AG04450 (cell line): ENCODE measurements around the gene MMP2. TPM values are rescaled to one million over a fixed set of nuclear protein-coding genes. Genes with fewer than 3 reads are reported as not detected.

Experiments used
- CTCF ChIA-PET: fragments of 300-600, 350-600 bp; formaldehyde crosslinking; extraction: SDS; loops from one replicate; lab custom pipeline; 2022; ENCODE audit warnings: antibody characterized with exemption, inconsistent platforms; lab: Charles Lee
- POLR2A ChIA-PET: fragments of 350-600 bp; formaldehyde crosslinking; extraction: SDS; loops from one replicate; lab custom pipeline; 2021; ENCODE audit warnings: antibody characterized with exemption, inconsistent platforms; lab: Yijun Ruan, JAX
- DNase-seq: peaks from one replicate; pipeline ENCODE4 v3.0.0-alpha.2; 2011; ENCODE audit warnings: low read depth, low spot score
- H3K27ac ChIP-seq: one replicate; pipeline ENCODE4 v1.5.1; 2012; ENCODE audit warnings: low read depth, low read length, control low read depth
- H3K27me3 ChIP-seq: one replicate; pipeline ENCODE4 v1.6.0; 2012; ENCODE audit warnings: low read length; ENCODE audit not compliant: control insufficient read depth, insufficient read depth
- H3K4me3 ChIP-seq: 2 replicates; pipeline ENCODE4 v1.5.1; 2011; ENCODE audit warnings: mild to moderate bottlenecking, low read depth, low read length, control low read depth
- H3K9me3 ChIP-seq: 2 replicates; pipeline ENCODE4 v1.5.1; 2012; ENCODE audit warnings: low read length; ENCODE audit not compliant: control insufficient read depth, insufficient read depth
- CTCF ChIP-seq: IDR thresholded peaks from 2 replicates; pipeline ENCODE4 v1.5.1; 2011; ENCODE audit warnings: low read depth, low read length, control low read depth, inconsistent platforms
- polyA plus RNA-seq: library from polyadenylated mRNA; depleted of rRNA; stranded (reverse); fragments of >200 nt; gene quantifications from 2 replicates; pipeline ENCODE4 v1.2.3, GENCODE V29; 2011; rRNA removed

MMP2 gene
- polyA plus RNA-seq, 1 experiment: 1,281 TPM

- ChIA-PET CTCF (interaction anchor here (0.6 to 7.4 kb wide), 6 partner anchors 12 to 1240 kb away, joined by 3 to 252 read pairs (median 4); no protein-coding TSS in a partner anchor), POLR2A (no interaction called here)
- peak; percentile 40 for TF ChIP-seq CTCF
- no peak for DNase-seq
- Histone ChIP-seq H3K27ac (no peak overlapping the region), H3K9me3 (no peaks in the 10 kb centered on the region), H3K4me3 (no peak overlapping the region), H3K27me3 (no peaks in the 10 kb centered on the region)
Observed at GRCh38 chr16:55543472-55543871, 64.5 kb downstream of the MMP2 start.

GRCh38 chr16:55552621-55553020 is 73.6 kb downstream of the MMP2 start:
- H3K4me3 ChIP-seq: no peak overlapping the region
- CTCF ChIA-PET: interaction anchor here (1.3 to 3.3 kb wide), 2 partner anchors 88 to 152 kb away, joined by 3 to 22 read pairs; no protein-coding TSS in a partner anchor
- TF ChIP-seq CTCF: no peak
- H3K9me3 ChIP-seq: no peaks in the 10 kb centered on the region
- H3K27ac ChIP-seq: no peak overlapping the region
- H3K27me3 ChIP-seq: no peaks in the 10 kb centered on the region
- DNase-seq: no peak
- POLR2A ChIA-PET: no interaction called here

GRCh38 chr16:55555436-55555835 is 76.4 kb downstream of the MMP2 start:
- no peak overlapping the region for H3K27ac ChIP-seq
- ChIA-PET POLR2A (no interaction called here), CTCF (no interaction called here)
- H3K27me3 ChIP-seq: no peaks in the 10 kb centered on the region
- DNase-seq: no peak
- no peak overlapping the region for H3K4me3 ChIP-seq
- no peak for TF ChIP-seq CTCF
- no peaks in the 10 kb centered on the region for H3K9me3 ChIP-seq

Other genes with a start within 250 kb of the MMP2 start
- not detected in 2 replicates for gene IRX6, start 155.0 kb upstream of the MMP2 start, polyA plus RNA-seq
- 10.5 and 20.6 TPM in 2 replicates for gene LPCAT2, start 29.9 kb downstream of the MMP2 start, polyA plus RNA-seq
- gene CAPNS2, start 87.5 kb downstream of the MMP2 start, polyA plus RNA-seq: 0.14 TPM in 1 of 2 replicates, not detected in the other
- gene SLC6A2, start 176.8 kb downstream of the MMP2 start, polyA plus RNA-seq: not detected in 2 replicates